Fibroblast of villous mesenchyme (primary cell): ENCODE measurements around the gene ATG4B. TPM values are rescaled to one million over a fixed set of nuclear protein-coding genes. Genes with fewer than 3 reads are reported as not detected.

Experiments used
- DNase-seq: peaks from one replicate; pipeline ENCODE4 v3.0.0-alpha.2; 2010; ENCODE audit warnings: low read depth
- H3K4me3 ChIP-seq: 2 replicates; pipeline ENCODE4 v1.5.1; 2011; ENCODE audit warnings: low read depth, mild to moderate bottlenecking, low read length
- CTCF ChIP-seq: IDR thresholded peaks from 2 replicates; pipeline ENCODE4 v1.5.1; 2012; ENCODE audit warnings: low read depth, mild to moderate bottlenecking, low read length; ENCODE audit not compliant: insufficient read depth
- total RNA-seq: library from RNA; depleted of rRNA; stranded (reverse); fragments of >200 nt; gene quantifications from 2 replicates; pipeline ENCODE4 v1.2.3, GENCODE V29; 2012

The ATG4B gene
- total RNA-seq, 1 donor, result 47.1 TPM

GRCh38 chr2:241680044-241680443 lies 42.6 kb downstream of the ATG4B start:
- no peak for TF ChIP-seq CTCF
- no peak for DNase-seq
- no peak overlapping the region for H3K4me3 ChIP-seq

- no peak overlapping the region for H3K4me3 ChIP-seq
- DNase-seq, result peak; percentile 93
- TF ChIP-seq CTCF, result no peak
Observed at GRCh38 chr2:241680827-241681599, 43.5 kb downstream of the ATG4B start.

- no peak for TF ChIP-seq CTCF
- peak overlapping the region; percentile 71 for H3K4me3 ChIP-seq
- peak; percentile 11 for DNase-seq
Observed at GRCh38 chr2:241686324-241686649, 48.8 kb downstream of the ATG4B start.

- DNase-seq, result peak; percentile 96
Observed at GRCh38 chr2:241686650-241687425, 49.3 kb downstream of the ATG4B start, which contains the start of gene DTYMK. Gene DTYMK, minus strand, starts transcription at chr2:241686815. Its CDS starts 32 bp downstream, at chr2:241686783.

GRCh38 chr2:241689306-241689705 lies 51.8 kb downstream of the ATG4B start:
- no peak for TF ChIP-seq CTCF
- H3K4me3 ChIP-seq, result no peak overlapping the region
- no peak for DNase-seq

More at GRCh38 chr2:241686650-241687425, 49.3 kb downstream of the ATG4B start, which contains the start of gene DTYMK:
- no peak for TF ChIP-seq CTCF
- peak within 1 kb of the TSS; percentile 79 for H3K4me3 ChIP-seq

GRCh38 chr2:241690202-241690717 lies 52.8 kb downstream of the ATG4B start:
- no peak for TF ChIP-seq CTCF
- no peak overlapping the region for H3K4me3 ChIP-seq

More at GRCh38 chr2:241690202-241690717, 52.8 kb downstream of the ATG4B start:
- DNase-seq, result no peak
